Uterus (tissue), 4 donors: ENCODE results near the gene CD200R1L. TPM values are rescaled to one million over a fixed set of nuclear protein-coding genes. Genes with fewer than 3 reads are reported as not detected.
A peak's percentile ranks its signal among the peaks of the same experiment; 100 is the strongest.

Experiments
- DNase-seq, 2 donors: peaks; one replicate each; pipeline ENCODE4 v3.0.0-alpha.2; 2019 to 2020
- H3K27ac ChIP-seq, 2 donors: fragments of 200-600 bp; sonication (generic); 1 replicate in 1 of 2; 2 replicates in 1 of 2; pipeline ENCODE4 v1.5.1; 2016 to 2018
- H3K27me3 ChIP-seq, 2 donors: fragments of 200-600 bp; sonication (generic); one replicate each; pipeline ENCODE4 v1.5.1; 2018 to 2019; ENCODE audit warnings: control low read depth in 1 of 2
- H3K36me3 ChIP-seq, 2 donors: fragments of 200-600 bp; sonication (generic); one replicate each; pipeline ENCODE4 v1.5.1; 2019; ENCODE audit warnings: control low read depth in 1 of 2
- H3K4me1 ChIP-seq, 2 donors: fragments of 200-600 bp; sonication (generic); one replicate each; pipeline ENCODE4 v1.5.1; 2018 to 2019; ENCODE audit warnings: control low read depth in 1 of 2
- H3K4me3 ChIP-seq, 2 donors: fragments of 200-600 bp; sonication (generic); 1 replicate in 1 of 2; 2 replicates in 1 of 2; pipeline ENCODE4 v1.5.1; 2018 to 2019; ENCODE audit warnings: mild to moderate bottlenecking in 1 of 2
- H3K9me3 ChIP-seq, 2 donors: fragments of 200-600 bp; sonication (generic); one replicate each; pipeline ENCODE4 v1.5.1; 2019; ENCODE audit warnings: control low read depth in 1 of 2
- POLR2A ChIP-seq, 2 donors: fragments of 450-650 bp; IDR thresholded peaks; one replicate each; pipeline ENCODE4 v1.6.1; 2016; ENCODE audit warnings: antibody characterized with exemption in 2 of 2, mild to moderate bottlenecking in 1 of 2, moderate library complexity in 1 of 2
- intact Hi-C: fragments of 100-400 bp; cut with DNase I; formaldehyde crosslinking; loops from one replicate; pipeline ENCODE4 v1.15.1; 2023; ENCODE audit warnings: low total_unique reads
- total RNA-seq, 4 donors: library from RNA; depleted of rRNA in 3 of 4; stranded (reverse); fragments of >200 nt in 3 of 4; gene quantifications; one replicate each; pipeline versions ENCODE4 v1.1.0 to v1.2.4, GENCODE V29; 2014 to 2023
- TF ChIP-seq, protein P1 (sequence below), 4 experiments: fragments of 200-600 bp in 2 of 4; fragments of 450-650 bp in 2 of 4; sonication (generic) in 2 of 4; IDR thresholded peaks; one replicate each; pipeline ENCODE4 v1.5.1; 2016 to 2019; ENCODE audit warnings: antibody characterized with exemption in 4 of 4, mild to moderate bottlenecking in 2 of 4, moderate library complexity in 1 of 4
- donor health status: DM: yes; HTN: yes; CAD: no.

The CD200R1L gene
- total RNA-seq, 4 donors from 2014 or later: not detected

DNA sequence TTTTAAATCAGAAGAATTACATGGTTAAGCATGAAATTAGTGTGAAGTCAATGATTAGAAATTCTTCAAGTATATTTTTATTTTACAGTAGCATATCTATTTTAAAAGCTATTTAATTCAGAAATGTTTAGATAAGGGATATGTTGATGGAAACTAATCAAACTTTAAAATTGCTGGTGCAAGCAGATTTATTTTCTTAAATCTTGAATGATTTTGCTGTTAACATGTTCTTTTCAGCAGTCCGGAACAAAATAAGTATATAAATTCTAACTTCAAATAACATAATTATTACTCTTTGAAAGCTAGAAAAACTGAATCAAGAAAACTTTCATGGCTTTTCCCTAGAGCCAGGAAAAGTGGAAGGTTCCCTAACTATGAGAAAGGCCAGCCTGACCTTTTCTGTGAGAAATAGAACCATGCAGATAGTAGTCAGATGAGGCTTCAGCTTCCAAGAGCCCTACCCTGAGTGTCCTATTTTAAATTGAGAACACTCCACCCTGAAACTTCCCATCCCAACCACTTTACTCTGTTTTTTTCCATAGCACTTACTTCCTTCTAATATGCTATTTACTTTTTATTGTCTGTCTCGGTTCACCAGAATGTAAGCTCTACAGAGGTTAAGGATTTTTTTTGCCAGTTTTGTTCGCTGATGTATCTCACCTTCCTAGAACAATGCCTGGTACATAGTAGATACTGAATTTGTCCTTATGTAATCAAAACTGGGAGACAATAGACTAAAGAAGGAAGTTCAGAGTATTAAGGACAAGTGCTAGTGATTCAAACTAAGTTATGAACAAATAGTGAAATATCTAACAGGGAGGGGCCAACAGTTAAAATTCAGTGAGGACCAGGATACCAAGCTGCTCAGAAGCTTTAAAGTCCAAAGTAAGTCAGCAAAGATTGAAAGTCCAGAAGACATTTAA is 66.8 kb downstream of the CD200R1L start:
- no peak for TF ChIP-seq POLR2A (IDR thresholded peaks at IDR 0.05)
- TF ChIP-seq, protein P1, sequence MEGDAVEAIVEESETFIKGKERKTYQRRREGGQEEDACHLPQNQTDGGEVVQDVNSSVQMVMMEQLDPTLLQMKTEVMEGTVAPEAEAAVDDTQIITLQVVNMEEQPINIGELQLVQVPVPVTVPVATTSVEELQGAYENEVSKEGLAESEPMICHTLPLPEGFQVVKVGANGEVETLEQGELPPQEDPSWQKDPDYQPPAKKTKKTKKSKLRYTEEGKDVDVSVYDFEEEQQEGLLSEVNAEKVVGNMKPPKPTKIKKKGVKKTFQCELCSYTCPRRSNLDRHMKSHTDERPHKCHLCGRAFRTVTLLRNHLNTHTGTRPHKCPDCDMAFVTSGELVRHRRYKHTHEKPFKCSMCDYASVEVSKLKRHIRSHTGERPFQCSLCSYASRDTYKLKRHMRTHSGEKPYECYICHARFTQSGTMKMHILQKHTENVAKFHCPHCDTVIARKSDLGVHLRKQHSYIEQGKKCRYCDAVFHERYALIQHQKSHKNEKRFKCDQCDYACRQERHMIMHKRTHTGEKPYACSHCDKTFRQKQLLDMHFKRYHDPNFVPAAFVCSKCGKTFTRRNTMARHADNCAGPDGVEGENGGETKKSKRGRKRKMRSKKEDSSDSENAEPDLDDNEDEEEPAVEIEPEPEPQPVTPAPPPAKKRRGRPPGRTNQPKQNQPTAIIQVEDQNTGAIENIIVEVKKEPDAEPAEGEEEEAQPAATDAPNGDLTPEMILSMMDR (IDR thresholded peaks at IDR 0.05): peak in 1 of 4 experiments; percentile 1
- no peaks in the 10 kb centered on the region for H3K27me3 ChIP-seq
- H3K4me1 ChIP-seq: peaks cover 4% of the 10 kb centered on the region in 2 donors
- DNase-seq: no peak
- intact Hi-C loops: no loop called here
- no peaks in the 10 kb centered on the region for H3K9me3 ChIP-seq
- H3K27ac ChIP-seq: peak overlapping the region; percentile 50 to 53
- H3K36me3 ChIP-seq: no peaks in the 10 kb centered on the region
- no peak overlapping the region for H3K4me3 ChIP-seq

DNA sequence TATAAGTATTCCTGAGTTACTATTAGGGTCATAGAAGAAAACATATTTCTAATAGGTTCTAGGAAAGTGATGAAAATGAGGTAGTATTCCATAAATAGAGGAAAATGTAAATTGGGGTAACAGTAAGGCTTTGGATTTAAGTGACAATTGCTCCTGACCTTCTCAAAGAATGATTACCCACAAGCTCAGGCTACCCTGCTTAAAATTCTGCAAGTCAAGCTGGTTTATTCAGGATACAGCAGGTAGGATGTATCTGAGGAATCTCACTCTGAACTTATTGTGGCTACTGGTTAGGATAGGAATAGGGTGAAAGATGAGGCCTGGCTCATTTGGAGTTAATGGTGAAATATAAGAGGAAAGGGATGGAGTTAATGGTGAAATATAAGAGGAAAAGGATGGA is 67.7 kb downstream of the CD200R1L start:
- no peak overlapping the region for H3K4me3 ChIP-seq
- H3K27me3 ChIP-seq: no peaks in the 10 kb centered on the region
- peaks cover 5 to 8% of the 10 kb centered on the region in 2 donors for H3K4me1 ChIP-seq
- peak overlapping the region; percentile 30 to 53 for H3K27ac ChIP-seq
- TF ChIP-seq POLR2A (IDR thresholded peaks at IDR 0.05): no peak
- TF ChIP-seq, protein P1 (IDR thresholded peaks at IDR 0.05): no peak
- no peak for DNase-seq
- intact Hi-C loops: no loop called here
- H3K36me3 ChIP-seq: no peaks in the 10 kb centered on the region
- no peaks in the 10 kb centered on the region for H3K9me3 ChIP-seq

DNA sequence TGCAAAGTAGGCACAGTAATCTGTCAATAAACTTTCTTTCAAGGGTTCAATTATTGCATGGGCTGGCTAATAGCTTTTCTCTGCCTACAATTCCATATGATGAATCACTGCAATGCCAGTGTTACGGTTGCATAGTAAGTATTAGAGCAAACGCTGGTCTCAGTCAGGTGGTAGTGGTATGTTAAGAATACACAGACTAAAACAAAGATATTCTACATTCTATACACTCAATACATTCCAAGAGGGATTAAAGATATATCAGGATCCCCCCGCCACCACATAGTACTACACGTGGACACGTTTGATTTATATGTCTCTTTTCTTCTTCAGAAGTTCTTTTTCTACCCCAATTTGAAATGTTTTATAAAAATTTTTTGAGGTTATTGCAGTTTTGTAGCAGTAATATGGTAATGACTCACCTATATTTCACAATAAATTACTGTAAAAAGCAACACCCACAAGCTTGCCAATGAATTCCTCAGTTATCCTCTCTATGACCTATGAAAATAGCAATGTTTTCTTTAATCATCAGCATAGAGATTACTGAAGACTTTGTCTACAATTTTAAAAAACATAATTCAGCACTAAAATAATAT is 68.2 kb downstream of the CD200R1L start:
- Histone ChIP-seq H3K4me1 (peaks cover 5 to 8% of the 10 kb centered on the region in 2 donors), H3K27ac (peak overlapping the region in 1 of 2 donors; percentile 53), H3K4me3 (no peak overlapping the region), H3K36me3 (no peaks in the 10 kb centered on the region), H3K9me3 (no peaks in the 10 kb centered on the region), H3K27me3 (no peaks in the 10 kb centered on the region)
- DNase-seq: no peak
- intact Hi-C loops: no loop called here
- no peak for TF ChIP-seq POLR2A (IDR thresholded peaks at IDR 0.05)
- TF ChIP-seq, protein P1 (IDR thresholded peaks at IDR 0.05): no peak

DNA sequence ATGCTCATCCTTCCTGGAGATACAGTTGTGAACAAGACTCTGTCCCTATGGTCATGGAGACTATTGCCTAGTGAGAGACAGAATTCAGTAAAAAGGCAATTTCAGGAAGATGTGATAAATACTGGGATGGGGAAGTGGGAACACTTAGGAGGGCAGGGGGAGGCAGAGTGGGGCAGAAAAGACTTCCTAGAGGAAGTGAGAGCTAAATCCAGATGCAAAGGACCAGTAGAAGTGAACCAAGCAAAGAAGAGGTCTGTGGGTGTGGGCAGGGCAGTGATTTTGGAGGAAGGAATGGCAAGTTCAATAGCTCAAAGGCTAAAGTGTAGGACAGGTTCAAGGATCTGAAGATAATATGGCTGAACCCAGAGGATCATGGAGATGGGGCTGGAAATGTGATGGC is 68.9 kb downstream of the CD200R1L start:
- Histone ChIP-seq H3K9me3 (no peaks in the 10 kb centered on the region), H3K27me3 (no peaks in the 10 kb centered on the region), H3K27ac (peak overlapping the region in 1 of 2 donors; percentile 53), H3K4me3 (no peak overlapping the region), H3K4me1 (peaks cover 5 to 8% of the 10 kb centered on the region in 2 donors), H3K36me3 (no peaks in the 10 kb centered on the region)
- DNase-seq: no peak
- intact Hi-C loops: no loop called here
- TF ChIP-seq POLR2A (IDR thresholded peaks at IDR 0.05): no peak
- TF ChIP-seq, protein P1 (IDR thresholded peaks at IDR 0.05): no peak

DNA sequence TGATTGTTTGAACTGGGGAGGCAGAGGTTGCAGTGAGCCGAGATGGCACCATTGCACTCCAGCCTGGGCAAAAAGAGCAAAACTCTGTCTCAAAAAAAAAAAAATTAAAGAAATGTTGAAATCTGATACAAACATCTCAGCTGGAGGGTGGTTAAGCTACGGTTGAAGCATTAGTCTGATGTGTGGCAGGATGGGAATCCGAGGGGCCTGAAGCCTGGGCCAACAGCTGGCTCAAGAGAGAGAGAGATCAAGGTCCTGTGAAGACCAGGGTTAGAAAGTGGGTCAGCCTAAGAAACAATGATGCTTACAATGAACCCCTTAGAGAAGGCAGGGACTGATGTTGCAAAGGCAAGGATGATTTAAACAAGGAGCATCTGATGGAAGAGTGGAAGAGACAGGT is 69.8 kb downstream of the CD200R1L start:
- intact Hi-C loops: no loop called here
- TF ChIP-seq POLR2A (IDR thresholded peaks at IDR 0.05): no peak
- TF ChIP-seq, protein P1 (IDR thresholded peaks at IDR 0.05): no peak
- H3K27ac ChIP-seq: no peak overlapping the region
- no peak overlapping the region for H3K4me3 ChIP-seq
- no peaks in the 10 kb centered on the region for H3K36me3 ChIP-seq
- no peaks in the 10 kb centered on the region for H3K27me3 ChIP-seq
- H3K9me3 ChIP-seq: no peaks in the 10 kb centered on the region
- DNase-seq: no peak
- peaks cover 5 to 8% of the 10 kb centered on the region in 2 donors for H3K4me1 ChIP-seq
